Uterus (tissue), 2 donors: ENCODE measurements around the gene DCC.

Experiments used
- CTCF ChIP-seq, 4 experiments: fragments of 200-600 bp in 2 of 4; fragments of 450-650 bp in 2 of 4; sonication (generic) in 2 of 4; IDR thresholded peaks; one replicate each; pipeline ENCODE4 v1.5.1; 2016 to 2019; ENCODE audit warnings: antibody characterized with exemption in 4 of 4, mild to moderate bottlenecking in 2 of 4, moderate library complexity in 1 of 4
- POLR2A ChIP-seq, 2 donors: fragments of 450-650 bp; IDR thresholded peaks; one replicate each; pipeline ENCODE4 v1.6.1; 2016; ENCODE audit warnings: antibody characterized with exemption in 2 of 2, mild to moderate bottlenecking in 1 of 2, moderate library complexity in 1 of 2

- no peak for TF ChIP-seq CTCF (IDR thresholded peaks at IDR 0.05)
- TF ChIP-seq POLR2A (IDR thresholded peaks at IDR 0.05) = no peak
Measured at GRCh38 chr18:53472546-53472945, 1132.5 kb downstream of the DCC start.
